ENCODE results near the gene SULF2.

Gene SULF2

DNA sequence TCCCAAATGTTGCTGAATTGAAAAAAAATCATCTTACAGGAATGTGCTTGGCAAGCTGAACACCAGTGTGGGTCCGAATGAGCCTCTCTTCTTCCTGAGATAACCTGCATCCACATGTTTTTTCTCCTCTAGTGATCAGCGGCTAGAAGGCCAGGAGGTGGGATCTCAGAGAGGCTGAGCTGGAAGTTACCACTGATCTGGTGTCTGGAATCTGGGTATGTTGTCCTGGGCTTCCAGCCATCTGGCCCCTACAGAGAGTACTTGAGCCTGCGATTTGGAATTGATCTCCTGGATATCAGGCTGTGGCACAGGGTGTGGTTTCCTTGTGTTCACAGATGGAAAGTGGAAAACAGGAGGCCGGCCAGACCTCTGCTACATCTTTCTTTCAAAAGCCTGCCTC is 35.9 kb downstream of the SULF2 start:
- no peak overlapping the region for H3K27ac ChIP-seq (ENCODE audit: low read length)
- no peaks in the 10 kb centered on the region for H3K27me3 ChIP-seq (ENCODE audit: control insufficient read depth, insufficient read depth, low read length)

GRCh38 chr20:47748823-47749222 is 36.5 kb downstream of the SULF2 start:
- Histone ChIP-seq H3K36me3 (ENCODE audit: control insufficient read depth, insufficient read depth, low read length) (no peaks in the 10 kb centered on the region), H3K4me3 (ENCODE audit: low read length) (no peak overlapping the region), H3K4me1 (ENCODE audit: control insufficient read depth, insufficient read depth, low read length) (no peaks in the 10 kb centered on the region), H3K27me3 (ENCODE audit: control insufficient read depth, insufficient read depth, low read length) (no peaks in the 10 kb centered on the region), H3K27ac (ENCODE audit: low read length) (no peak overlapping the region), H3K9me3 (ENCODE audit: control insufficient read depth, insufficient read depth, low read length) (no peaks in the 10 kb centered on the region)
- no peak for DNase-seq (ENCODE audit: low read depth, low spot score)
- WGBS (ENCODE audit: insufficient coverage, insufficient read length) = no CpG with 5 or more reads among the region's 5 CpGs

More for the DNA sequence above, 35.9 kb downstream of the SULF2 start:
- no peak overlapping the region for H3K4me3 ChIP-seq (ENCODE audit: low read length)
- DNase-seq (ENCODE audit: low read depth, low spot score) = no peak
- no peaks in the 10 kb centered on the region for H3K4me1 ChIP-seq (ENCODE audit: control insufficient read depth, insufficient read depth, low read length)
- no peaks in the 10 kb centered on the region for H3K9me3 ChIP-seq (ENCODE audit: control insufficient read depth, insufficient read depth, low read length)
- no CpG with 5 or more reads among the region's 4 CpGs for WGBS (ENCODE audit: insufficient coverage, insufficient read length)
- no peaks in the 10 kb centered on the region for H3K36me3 ChIP-seq (ENCODE audit: control insufficient read depth, insufficient read depth, low read length)

GRCh38 chr20:47748069-47748468 is 37.2 kb downstream of the SULF2 start:
- no CpG with 5 or more reads among the region's 6 CpGs for WGBS (ENCODE audit: insufficient coverage, insufficient read length)
- no peaks in the 10 kb centered on the region for H3K9me3 ChIP-seq (ENCODE audit: control insufficient read depth, insufficient read depth, low read length)
- H3K4me3 ChIP-seq (ENCODE audit: low read length) = no peak overlapping the region
- H3K4me1 ChIP-seq (ENCODE audit: control insufficient read depth, insufficient read depth, low read length) = no peaks in the 10 kb centered on the region
- no peaks in the 10 kb centered on the region for H3K27me3 ChIP-seq (ENCODE audit: control insufficient read depth, insufficient read depth, low read length)
- H3K27ac ChIP-seq (ENCODE audit: low read length) = no peak overlapping the region
- H3K36me3 ChIP-seq (ENCODE audit: control insufficient read depth, insufficient read depth, low read length) = no peaks in the 10 kb centered on the region
- no peak for DNase-seq (ENCODE audit: low read depth, low spot score)

GRCh38 chr20:47747669-47748031 is 37.6 kb downstream of the SULF2 start:
- H3K27me3 ChIP-seq (ENCODE audit: control insufficient read depth, insufficient read depth, low read length) = no peaks in the 10 kb centered on the region
- WGBS (ENCODE audit: insufficient coverage, insufficient read length) = no CpG with 5 or more reads among the region's 10 CpGs
- H3K4me1 ChIP-seq (ENCODE audit: control insufficient read depth, insufficient read depth, low read length) = no peaks in the 10 kb centered on the region
- no peak overlapping the region for H3K27ac ChIP-seq (ENCODE audit: low read length)
- H3K4me3 ChIP-seq (ENCODE audit: low read length) = no peak overlapping the region
- no peak for DNase-seq (ENCODE audit: low read depth, low spot score)
- no peaks in the 10 kb centered on the region for H3K9me3 ChIP-seq (ENCODE audit: control insufficient read depth, insufficient read depth, low read length)
- H3K36me3 ChIP-seq (ENCODE audit: control insufficient read depth, insufficient read depth, low read length) = no peaks in the 10 kb centered on the region

GRCh38 chr20:47744803-47745202 is 40.5 kb downstream of the SULF2 start:
- Histone ChIP-seq H3K27ac (ENCODE audit: low read length) (no peak overlapping the region), H3K9me3 (ENCODE audit: control insufficient read depth, insufficient read depth, low read length) (no peaks in the 10 kb centered on the region), H3K4me3 (ENCODE audit: low read length) (no peak overlapping the region), H3K4me1 (ENCODE audit: control insufficient read depth, insufficient read depth, low read length) (no peaks in the 10 kb centered on the region), H3K36me3 (ENCODE audit: control insufficient read depth, insufficient read depth, low read length) (no peaks in the 10 kb centered on the region), H3K27me3 (ENCODE audit: control insufficient read depth, insufficient read depth, low read length) (no peaks in the 10 kb centered on the region)
- no CpG with 5 or more reads among the region's 4 CpGs for WGBS (ENCODE audit: insufficient coverage, insufficient read length)
- DNase-seq (ENCODE audit: low read depth, low spot score) = no peak

DNA sequence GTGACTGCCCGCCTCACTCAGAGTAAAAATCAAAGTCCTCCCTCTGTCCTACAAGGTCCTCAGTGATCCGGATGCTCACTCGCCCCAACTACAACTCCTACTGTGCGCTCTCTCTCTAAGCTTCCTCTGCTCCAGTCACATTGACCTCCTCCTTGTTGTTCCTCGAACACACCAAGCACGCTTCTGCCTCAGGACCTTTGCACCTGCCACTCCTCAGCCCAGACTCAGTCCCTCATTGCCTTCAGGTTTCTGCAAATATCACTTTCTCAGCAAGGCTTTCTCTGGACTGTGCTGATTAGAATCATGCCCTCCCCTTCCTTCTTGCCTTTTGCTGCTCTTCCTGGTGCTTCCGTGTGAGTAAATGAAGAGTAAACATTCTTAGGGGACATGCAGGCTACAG is 41.6 kb downstream of the SULF2 start:
- Histone ChIP-seq H3K4me3 (ENCODE audit: low read length) (no peak overlapping the region), H3K27me3 (ENCODE audit: control insufficient read depth, insufficient read depth, low read length) (no peaks in the 10 kb centered on the region), H3K27ac (ENCODE audit: low read length) (no peak overlapping the region), H3K36me3 (ENCODE audit: control insufficient read depth, insufficient read depth, low read length) (no peaks in the 10 kb centered on the region), H3K4me1 (ENCODE audit: control insufficient read depth, insufficient read depth, low read length) (no peaks in the 10 kb centered on the region), H3K9me3 (ENCODE audit: control insufficient read depth, insufficient read depth, low read length) (no peaks in the 10 kb centered on the region)
- no CpG with 5 or more reads among the region's 7 CpGs for WGBS (ENCODE audit: insufficient coverage, insufficient read length)
- DNase-seq (ENCODE audit: low read depth, low spot score) = no peak

GRCh38 chr20:47741669-47742608 is 43.3 kb downstream of the SULF2 start:
- no peaks in the 10 kb centered on the region for H3K4me1 ChIP-seq (ENCODE audit: control insufficient read depth, insufficient read depth, low read length)
- no peak overlapping the region for H3K27ac ChIP-seq (ENCODE audit: low read length)
- no peak for DNase-seq (ENCODE audit: low read depth, low spot score)
- WGBS (ENCODE audit: insufficient coverage, insufficient read length) = no CpG with 5 or more reads among the region's 22 CpGs
- no peaks in the 10 kb centered on the region for H3K36me3 ChIP-seq (ENCODE audit: control insufficient read depth, insufficient read depth, low read length)
- H3K9me3 ChIP-seq (ENCODE audit: control insufficient read depth, insufficient read depth, low read length) = no peaks in the 10 kb centered on the region
- H3K4me3 ChIP-seq (ENCODE audit: low read length) = no peak overlapping the region
- H3K27me3 ChIP-seq (ENCODE audit: control insufficient read depth, insufficient read depth, low read length) = no peaks in the 10 kb centered on the region

GRCh38 chr20:47740862-47741184 is 44.5 kb downstream of the SULF2 start:
- Histone ChIP-seq H3K27me3 (ENCODE audit: control insufficient read depth, insufficient read depth, low read length) (no peaks in the 10 kb centered on the region), H3K9me3 (ENCODE audit: control insufficient read depth, insufficient read depth, low read length) (no peaks in the 10 kb centered on the region), H3K4me3 (ENCODE audit: low read length) (no peak overlapping the region), H3K27ac (ENCODE audit: low read length) (no peak overlapping the region), H3K4me1 (ENCODE audit: control insufficient read depth, insufficient read depth, low read length) (no peaks in the 10 kb centered on the region), H3K36me3 (ENCODE audit: control insufficient read depth, insufficient read depth, low read length) (no peaks in the 10 kb centered on the region)
- no peak for DNase-seq (ENCODE audit: low read depth, low spot score)
- no CpG with 5 or more reads among the region's 11 CpGs for WGBS (ENCODE audit: insufficient coverage, insufficient read length)

DNA sequence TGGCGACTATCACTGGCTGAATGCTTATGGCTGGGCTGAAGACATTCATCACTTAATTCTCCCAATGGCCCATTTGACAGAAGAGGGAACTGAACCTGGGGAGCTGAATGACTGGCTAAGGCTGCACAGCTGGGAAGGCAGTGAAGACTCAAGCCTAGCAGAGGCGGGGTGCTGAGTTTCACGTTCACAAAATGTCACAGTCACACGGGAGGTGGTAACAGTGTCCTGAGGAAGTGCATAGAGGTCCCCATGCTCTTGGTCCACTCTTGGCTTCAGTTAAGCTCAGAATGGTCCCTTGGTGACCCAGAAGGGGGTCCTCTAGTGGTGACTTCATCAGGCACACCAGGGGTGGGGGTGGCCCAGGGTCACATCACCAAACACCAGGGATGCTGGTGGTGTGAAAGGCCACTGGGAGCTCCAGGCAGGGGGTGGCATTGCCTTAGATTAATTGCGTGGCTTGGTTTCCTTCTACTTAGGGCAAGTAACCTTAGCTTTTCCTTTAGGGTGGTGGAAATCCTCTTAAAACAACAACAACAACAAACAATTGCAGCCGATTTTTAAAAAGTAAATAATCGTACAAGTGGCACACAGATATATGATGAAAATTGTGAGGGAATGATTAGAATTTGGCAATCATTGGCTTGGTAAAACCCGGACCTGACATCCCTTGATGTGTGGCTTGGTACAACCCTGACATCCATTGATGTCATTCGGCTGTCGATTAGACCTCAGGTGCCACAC is 45.0 kb downstream of the SULF2 start:
- H3K27me3 ChIP-seq (ENCODE audit: control insufficient read depth, insufficient read depth, low read length) = no peaks in the 10 kb centered on the region
- H3K36me3 ChIP-seq (ENCODE audit: control insufficient read depth, insufficient read depth, low read length) = no peaks in the 10 kb centered on the region
- no CpG with 5 or more reads among the region's 10 CpGs for WGBS (ENCODE audit: insufficient coverage, insufficient read length)
- no peak for DNase-seq (ENCODE audit: low read depth, low spot score)
- H3K9me3 ChIP-seq (ENCODE audit: control insufficient read depth, insufficient read depth, low read length) = no peaks in the 10 kb centered on the region
- H3K27ac ChIP-seq (ENCODE audit: low read length) = no peak overlapping the region
- H3K4me1 ChIP-seq (ENCODE audit: control insufficient read depth, insufficient read depth, low read length) = no peaks in the 10 kb centered on the region
- no peak overlapping the region for H3K4me3 ChIP-seq (ENCODE audit: low read length)

- no peak for DNase-seq (ENCODE audit: low read depth, low spot score)
- Histone ChIP-seq H3K4me3 (ENCODE audit: low read length) (no peak overlapping the region), H3K36me3 (ENCODE audit: control insufficient read depth, insufficient read depth, low read length) (no peaks in the 10 kb centered on the region), H3K27me3 (ENCODE audit: control insufficient read depth, insufficient read depth, low read length) (no peaks in the 10 kb centered on the region), H3K27ac (ENCODE audit: low read length) (no peak overlapping the region), H3K4me1 (ENCODE audit: control insufficient read depth, insufficient read depth, low read length) (no peaks in the 10 kb centered on the region), H3K9me3 (ENCODE audit: control insufficient read depth, insufficient read depth, low read length) (no peaks in the 10 kb centered on the region)
- WGBS (ENCODE audit: insufficient coverage, insufficient read length) = no CpG with 5 or more reads among the region's 9 CpGs
Measured at GRCh38 chr20:47737923-47738322, 47.4 kb downstream of the SULF2 start.
